ENCODE data around the gene EDNRA.

- TF ChIP-seq, protein P1, sequence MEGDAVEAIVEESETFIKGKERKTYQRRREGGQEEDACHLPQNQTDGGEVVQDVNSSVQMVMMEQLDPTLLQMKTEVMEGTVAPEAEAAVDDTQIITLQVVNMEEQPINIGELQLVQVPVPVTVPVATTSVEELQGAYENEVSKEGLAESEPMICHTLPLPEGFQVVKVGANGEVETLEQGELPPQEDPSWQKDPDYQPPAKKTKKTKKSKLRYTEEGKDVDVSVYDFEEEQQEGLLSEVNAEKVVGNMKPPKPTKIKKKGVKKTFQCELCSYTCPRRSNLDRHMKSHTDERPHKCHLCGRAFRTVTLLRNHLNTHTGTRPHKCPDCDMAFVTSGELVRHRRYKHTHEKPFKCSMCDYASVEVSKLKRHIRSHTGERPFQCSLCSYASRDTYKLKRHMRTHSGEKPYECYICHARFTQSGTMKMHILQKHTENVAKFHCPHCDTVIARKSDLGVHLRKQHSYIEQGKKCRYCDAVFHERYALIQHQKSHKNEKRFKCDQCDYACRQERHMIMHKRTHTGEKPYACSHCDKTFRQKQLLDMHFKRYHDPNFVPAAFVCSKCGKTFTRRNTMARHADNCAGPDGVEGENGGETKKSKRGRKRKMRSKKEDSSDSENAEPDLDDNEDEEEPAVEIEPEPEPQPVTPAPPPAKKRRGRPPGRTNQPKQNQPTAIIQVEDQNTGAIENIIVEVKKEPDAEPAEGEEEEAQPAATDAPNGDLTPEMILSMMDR (IDR thresholded peaks at IDR 0.05), result no peak
- TF ChIP-seq POLR2A (IDR thresholded peaks at IDR 0.05), result no peak
Measured at GRCh38 chr4:147516133-147516532, 35.2 kb downstream of the EDNRA start.
